Nephron (organoid): ENCODE data around the gene CAPZA2.

Experiments used
- H3K27ac Mint-ChIP-seq, 3 experiments: 2 replicates each; pipeline ENCODE4 v1.8.0; 2020; ENCODE audit warnings: mixed read lengths in 3 of 3, mild to moderate bottlenecking in 2 of 3, moderate library complexity in 1 of 3
- H3K27me3 Mint-ChIP-seq: 2 replicates; pipeline ENCODE4 v1.8.0; 2021; ENCODE audit warnings: low read depth, mild to moderate bottlenecking, moderate library complexity, mixed read lengths
- H3K36me3 Mint-ChIP-seq: 2 replicates; pipeline ENCODE4 v1.8.0; 2020; ENCODE audit warnings: low read depth, mixed read lengths
- H3K4me1 Mint-ChIP-seq: 2 replicates; pipeline ENCODE4 v1.8.0; 2020; ENCODE audit warnings: mixed read lengths
- H3K4me3 Mint-ChIP-seq, 3 experiments: 2 replicates each; pipeline ENCODE4 v1.8.0; 2020; ENCODE audit warnings: mild to moderate bottlenecking in 3 of 3, mixed read lengths in 3 of 3, moderate library complexity in 2 of 3
- H3K9me3 Mint-ChIP-seq: 2 replicates; pipeline ENCODE4 v1.8.0; 2020; ENCODE audit warnings: mixed read lengths
- TF ChIP-seq, protein P1 (sequence below), 3 experiments: fragments of 200-600 bp; sonication (generic); IDR thresholded peaks; one replicate each; pipeline ENCODE4 v1.5.0; 2021; ENCODE audit warnings: antibody characterized with exemption in 3 of 3; ENCODE audit not compliant: unreplicated experiment in 3 of 3

CAPZA2 gene

DNA sequence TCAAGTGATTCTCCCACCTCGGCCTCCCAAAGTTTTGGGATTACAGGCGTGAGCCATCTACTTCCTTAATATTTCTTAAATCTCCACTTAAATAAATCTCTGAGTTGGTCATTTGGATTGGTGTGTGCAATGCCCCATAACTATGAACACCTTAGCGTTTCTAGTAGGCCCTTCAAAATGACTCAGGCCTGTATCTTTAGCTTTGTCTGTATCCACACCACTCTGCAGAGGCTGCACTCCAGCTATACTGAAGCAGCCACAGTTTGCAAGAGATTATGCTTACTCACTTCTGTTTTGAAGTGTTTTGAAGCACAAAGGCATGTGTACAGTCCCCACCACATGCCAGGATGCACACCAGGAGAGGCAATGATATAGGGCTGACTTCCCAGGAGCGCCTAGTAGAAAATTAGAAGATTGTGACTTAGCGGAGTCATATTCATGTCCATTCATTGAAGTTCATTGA, 88.5 kb downstream of the CAPZA2 start:
- TF ChIP-seq, protein P1, sequence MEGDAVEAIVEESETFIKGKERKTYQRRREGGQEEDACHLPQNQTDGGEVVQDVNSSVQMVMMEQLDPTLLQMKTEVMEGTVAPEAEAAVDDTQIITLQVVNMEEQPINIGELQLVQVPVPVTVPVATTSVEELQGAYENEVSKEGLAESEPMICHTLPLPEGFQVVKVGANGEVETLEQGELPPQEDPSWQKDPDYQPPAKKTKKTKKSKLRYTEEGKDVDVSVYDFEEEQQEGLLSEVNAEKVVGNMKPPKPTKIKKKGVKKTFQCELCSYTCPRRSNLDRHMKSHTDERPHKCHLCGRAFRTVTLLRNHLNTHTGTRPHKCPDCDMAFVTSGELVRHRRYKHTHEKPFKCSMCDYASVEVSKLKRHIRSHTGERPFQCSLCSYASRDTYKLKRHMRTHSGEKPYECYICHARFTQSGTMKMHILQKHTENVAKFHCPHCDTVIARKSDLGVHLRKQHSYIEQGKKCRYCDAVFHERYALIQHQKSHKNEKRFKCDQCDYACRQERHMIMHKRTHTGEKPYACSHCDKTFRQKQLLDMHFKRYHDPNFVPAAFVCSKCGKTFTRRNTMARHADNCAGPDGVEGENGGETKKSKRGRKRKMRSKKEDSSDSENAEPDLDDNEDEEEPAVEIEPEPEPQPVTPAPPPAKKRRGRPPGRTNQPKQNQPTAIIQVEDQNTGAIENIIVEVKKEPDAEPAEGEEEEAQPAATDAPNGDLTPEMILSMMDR (IDR thresholded peaks at IDR 0.05; ENCODE audit: unreplicated experiment in 3 of 3) = no peak
- Mint-ChIP-seq H3K9me3 (no peaks in the 10 kb centered on the region), H3K4me3 (peak overlapping the region; percentile 35 to 74 (median 60)), H3K27me3 (no peaks in the 10 kb centered on the region), H3K27ac (no peak overlapping the region), H3K36me3 (no peaks in the 10 kb centered on the region), H3K4me1 (peaks cover 28% of the 10 kb centered on the region)

DNA sequence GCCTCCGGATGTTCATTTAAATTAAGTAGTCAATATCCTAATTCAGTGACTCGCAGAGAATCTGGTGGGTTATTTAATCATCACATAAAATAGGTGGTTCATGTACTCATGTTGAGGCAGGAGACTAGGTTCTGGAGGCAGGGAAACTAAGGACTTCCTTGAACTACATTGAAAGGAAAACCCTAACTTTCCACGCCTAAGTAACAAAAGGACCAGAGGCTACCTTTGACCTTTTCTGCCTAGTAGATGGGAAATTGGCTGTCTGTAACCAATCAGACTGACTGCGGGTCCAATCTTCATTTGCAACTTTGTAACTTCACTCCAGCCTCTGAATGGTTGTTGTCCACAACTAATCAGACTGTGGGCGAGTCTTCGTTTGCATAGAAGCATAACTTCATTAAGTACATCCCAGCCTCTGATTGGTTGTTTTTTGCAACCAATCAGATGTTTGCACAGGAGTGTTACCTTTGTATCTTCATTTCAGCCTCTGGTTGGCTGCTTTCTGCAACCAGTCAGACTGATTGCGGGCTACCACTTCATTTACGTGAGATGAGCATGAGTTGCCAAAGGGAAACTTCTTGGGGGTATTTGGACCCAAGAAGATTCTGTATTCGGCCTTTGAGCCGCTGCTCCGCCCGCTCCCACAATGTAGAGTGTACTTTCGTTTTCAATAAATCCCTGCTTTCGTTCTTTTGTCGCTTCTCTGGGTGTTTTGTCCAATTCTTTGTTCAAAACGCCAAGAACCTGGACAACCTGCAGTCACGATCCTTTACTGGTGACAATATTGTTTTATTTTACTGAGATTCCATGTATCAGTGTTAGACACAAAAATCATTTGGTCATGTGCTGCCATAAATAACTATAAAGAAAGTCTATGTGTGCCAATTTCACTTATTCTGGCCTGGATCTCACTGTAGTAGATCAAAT, 89.2 kb downstream of the CAPZA2 start:
- peaks cover 35% of the 10 kb centered on the region for H3K4me1 Mint-ChIP-seq
- H3K27ac Mint-ChIP-seq = peak overlapping the region; percentile 97 to 99 (median 99)
- no peaks in the 10 kb centered on the region for H3K27me3 Mint-ChIP-seq
- no peaks in the 10 kb centered on the region for H3K9me3 Mint-ChIP-seq
- H3K4me3 Mint-ChIP-seq = peak overlapping the region; percentile 46 to 95 (median 88)
- TF ChIP-seq, protein P1 (IDR thresholded peaks at IDR 0.05; ENCODE audit: unreplicated experiment in 3 of 3) = no peak
- H3K36me3 Mint-ChIP-seq = no peaks in the 10 kb centered on the region

DNA sequence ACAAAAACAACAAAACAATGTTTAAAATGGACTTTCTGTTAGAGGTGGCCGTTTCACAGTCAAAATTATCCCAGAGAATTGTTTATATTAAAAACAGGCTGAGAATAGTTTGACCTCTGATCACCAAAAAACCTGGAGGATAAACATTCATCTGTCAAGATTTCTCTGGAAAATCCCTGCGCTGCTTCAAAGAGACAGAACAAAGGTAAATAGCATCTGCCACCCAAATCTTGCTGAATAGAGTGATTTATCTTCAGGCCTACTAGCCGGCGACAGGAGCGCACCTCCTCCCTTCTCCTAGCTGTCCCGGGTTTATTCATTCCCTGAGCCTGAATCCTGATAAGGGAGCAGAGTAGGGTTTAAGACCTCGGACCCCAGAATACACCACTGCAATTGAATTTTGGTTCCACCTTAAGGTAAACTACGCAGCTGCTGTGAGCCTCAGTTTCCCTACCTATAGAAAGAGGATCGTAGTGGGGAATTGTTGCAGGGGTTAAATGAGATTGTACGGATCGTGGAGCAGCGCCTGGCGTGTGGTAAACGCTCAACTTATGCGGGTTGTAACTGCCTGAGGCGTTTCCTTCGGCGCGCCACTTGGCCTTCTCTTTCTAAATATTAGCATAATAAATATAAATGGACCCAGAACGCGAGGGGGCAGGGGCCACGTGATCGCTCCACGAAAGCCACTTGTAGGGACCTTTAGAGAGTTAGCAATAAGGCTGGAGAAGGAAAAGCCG, 90.4 kb downstream of the CAPZA2 start:
- Mint-ChIP-seq H3K27ac (peak overlapping the region; percentile 97 to 99 (median 99)), H3K4me3 (peak overlapping the region; percentile 87 to 95 (median 88)), H3K27me3 (no peaks in the 10 kb centered on the region), H3K4me1 (peaks cover 37% of the 10 kb centered on the region), H3K36me3 (no peaks in the 10 kb centered on the region), H3K9me3 (no peaks in the 10 kb centered on the region)
- TF ChIP-seq, protein P1 (IDR thresholded peaks at IDR 0.05; ENCODE audit: unreplicated experiment in 3 of 3) = no peak

DNA sequence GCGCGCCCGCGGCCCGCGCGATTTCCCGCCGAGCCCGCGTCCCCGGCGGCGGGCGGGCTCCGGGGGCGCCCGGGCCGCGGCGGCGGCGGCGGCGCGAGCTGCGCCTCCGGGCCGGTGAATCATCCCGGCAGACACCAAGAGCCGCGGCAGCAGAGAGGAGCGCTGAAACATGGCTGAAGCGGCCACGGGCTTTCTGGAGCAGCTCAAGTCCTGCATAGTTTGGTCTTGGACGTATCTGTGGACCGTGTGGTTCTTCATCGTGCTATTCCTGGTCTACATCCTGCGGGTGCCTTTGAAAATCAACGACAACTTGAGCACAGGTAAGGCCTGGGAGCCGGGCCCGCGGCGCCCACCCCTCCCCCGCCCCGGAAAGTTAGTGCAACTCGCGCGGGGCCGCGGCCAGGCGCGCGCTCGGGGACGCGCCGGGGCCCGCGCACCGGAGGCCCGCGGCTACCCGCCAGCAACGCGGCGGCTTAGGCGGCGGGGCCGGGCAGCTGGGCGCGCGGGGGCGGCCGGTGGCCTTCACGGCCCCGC, 91.1 kb downstream of the CAPZA2 start, which contains the start of gene ST7:
Gene ST7 (plus strand): TSS at position 130 of the 534 bp plus-strand sequence. CDS start 40 bp downstream, at position 170.
- Mint-ChIP-seq H3K9me3 (no peaks in the 10 kb centered on the region), H3K36me3 (no peaks in the 10 kb centered on the region), H3K27ac (peak within 1 kb of the TSS; percentile 98 to 100 (median 99)), H3K27me3 (no peaks in the 10 kb centered on the region), H3K4me1 (peaks cover 37% of the 10 kb centered on the region), H3K4me3 (peak within 1 kb of the TSS; percentile 97 to 98 (median 98))
- TF ChIP-seq, protein P1 (IDR thresholded peaks at IDR 0.05; ENCODE audit: unreplicated experiment in 3 of 3) = no peak

DNA sequence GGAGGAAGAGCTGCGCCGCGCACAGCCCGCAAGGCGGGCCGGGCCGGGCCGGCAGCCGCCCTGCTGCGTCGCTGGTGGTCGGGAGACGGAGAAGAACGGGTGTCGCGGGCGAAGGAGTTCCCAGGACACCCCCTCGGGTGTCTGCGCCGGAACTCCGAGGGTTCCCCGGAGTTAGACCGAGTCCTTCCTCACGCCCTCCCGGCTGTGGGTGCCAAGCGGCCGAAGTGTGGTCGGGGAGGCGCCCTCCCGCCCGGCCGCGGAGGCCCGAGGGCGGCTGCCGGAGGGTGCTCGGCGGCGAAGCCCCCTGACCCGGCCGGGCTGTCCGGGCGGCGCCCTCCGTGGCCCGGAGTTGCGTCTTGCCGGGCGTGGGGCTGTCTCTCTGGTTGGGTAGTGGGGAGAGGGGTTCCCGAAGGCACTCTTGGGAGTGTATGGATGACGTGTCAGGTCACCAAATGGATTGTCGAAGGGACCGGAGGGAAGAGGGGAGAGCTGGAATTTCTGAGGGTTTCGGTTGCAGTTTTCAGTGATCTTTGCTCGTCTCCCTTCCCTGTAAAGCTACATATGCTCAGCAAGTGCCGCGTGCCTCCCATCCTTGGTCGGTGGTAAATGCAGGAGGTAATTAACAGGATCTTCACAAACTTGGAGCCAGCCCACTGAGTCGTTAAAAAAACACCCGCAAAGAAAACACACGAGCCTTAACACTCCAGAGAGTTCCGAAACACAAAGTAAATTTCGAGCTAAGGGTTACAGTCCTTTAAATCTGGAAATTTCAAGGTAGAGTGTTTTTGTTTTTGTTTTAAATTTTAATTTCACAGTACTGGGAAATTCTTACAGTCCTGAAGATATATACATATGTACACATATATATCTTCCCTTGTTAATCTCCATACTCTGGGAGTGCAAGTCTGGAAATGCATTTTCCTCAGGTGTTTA, 91.8 kb downstream of the CAPZA2 start:
- peak overlapping the region; percentile 97 to 98 (median 98) for H3K4me3 Mint-ChIP-seq
- TF ChIP-seq, protein P1 (IDR thresholded peaks at IDR 0.05; ENCODE audit: unreplicated experiment in 3 of 3) = no peak
- no peaks in the 10 kb centered on the region for H3K9me3 Mint-ChIP-seq
- peaks cover 37% of the 10 kb centered on the region for H3K4me1 Mint-ChIP-seq
- peak overlapping the region; percentile 98 to 100 (median 99) for H3K27ac Mint-ChIP-seq
- no peaks in the 10 kb centered on the region for H3K36me3 Mint-ChIP-seq
- no peaks in the 10 kb centered on the region for H3K27me3 Mint-ChIP-seq
